SU-DHL-6 (cell line): ENCODE measurements around the gene PTPRK.

Experiments
- H2AFZ ChIP-seq: fragments of 200-600 bp; sonication (generic); 2 replicates; pipeline ENCODE4 v1.6.1; 2014; ENCODE audit warnings: low read depth, mild to moderate bottlenecking, moderate library complexity, mixed read lengths, antibody characterized with exemption, low read length; ENCODE audit not compliant: severe bottlenecking
- H3F3A ChIP-seq: fragments of 200-600 bp; shearing (Covaris generic); 2 replicates; pipeline ENCODE4 v1.6.0; 2016; ENCODE audit warnings: antibody characterized with exemption, mild to moderate bottlenecking; ENCODE audit not compliant: insufficient read depth
- H3K27ac ChIP-seq: fragments of 200-600 bp; sonication (generic); 2 replicates; pipeline ENCODE4 v1.5.1; 2016; ENCODE audit warnings: low read depth, mild to moderate bottlenecking, low read length, moderate library complexity, mixed read lengths
- H3K27me3 ChIP-seq: fragments of 200-600 bp; sonication (generic), shearing (Covaris generic); 2 replicates; pipeline ENCODE4 v1.6.0; 2014; ENCODE audit warnings: mild to moderate bottlenecking, low read length
- H3K36me3 ChIP-seq: fragments of 200-600 bp; sonication (generic); 2 replicates; pipeline ENCODE4 v1.6.1; 2014; ENCODE audit warnings: mild to moderate bottlenecking, low read length, mixed read lengths
- H3K4me2 ChIP-seq: fragments of 300-600, 200-600 bp; shearing (Covaris generic), sonication (generic); 2 replicates; pipeline ENCODE4 v1.6.0; 2014; ENCODE audit warnings: low read length, low read depth, mild to moderate bottlenecking; ENCODE audit not compliant: poor library complexity, severe bottlenecking
- H3K4me3 ChIP-seq: fragments of 200-600 bp; sonication (generic); 2 replicates; pipeline ENCODE4 v1.5.1; 2014; ENCODE audit warnings: antibody characterized with exemption, low read length, mild to moderate bottlenecking, mixed read lengths; ENCODE audit not compliant: insufficient read depth, poor library complexity, severe bottlenecking
- H3K79me2 ChIP-seq: fragments of 200-600 bp; sonication (generic); 2 replicates; pipeline ENCODE4 v1.6.1; 2014; ENCODE audit warnings: mild to moderate bottlenecking, low read length, moderate library complexity; ENCODE audit not compliant: insufficient read depth
- H3K9ac ChIP-seq: fragments of 200-600 bp; sonication (generic); 2 replicates; pipeline ENCODE4 v1.7.0; 2014; ENCODE audit warnings: mild to moderate bottlenecking, low read length
- H3K9me2 ChIP-seq: fragments of 200-600 bp; sonication (generic); replicated peaks from 2 replicates; pipeline ENCODE4 v1.6.1; 2014; ENCODE audit warnings: low read length; ENCODE audit not compliant: insufficient read depth
- H3K9me3 ChIP-seq: fragments of 200-600 bp; sonication (generic); 2 replicates; pipeline ENCODE4 v1.6.1; 2014; ENCODE audit warnings: low read length, mixed read lengths; ENCODE audit not compliant: insufficient read depth
- H4K20me1 ChIP-seq: fragments of 200-600 bp; sonication (generic); 2 replicates; pipeline ENCODE4 v1.6.1; 2014; ENCODE audit warnings: low read depth, mild to moderate bottlenecking, antibody characterized with exemption, low read length, moderate library complexity, mixed read lengths
- EZH2phosphoT487 ChIP-seq: fragments of 200-600 bp; sonication (generic), shearing (Covaris generic); conservative IDR thresholded peaks from 2 replicates; pipeline ENCODE4 v1.6.1; 2018; ENCODE audit warnings: mild to moderate bottlenecking, antibody characterized with exemption, low read length, moderate library complexity, mixed read lengths
- TF ChIP-seq, protein P1 (sequence below): fragments of 200-600 bp; sonication (generic); IDR thresholded peaks from one replicate; pipeline ENCODE4 v1.5.1; 2017; ENCODE audit warnings: antibody characterized with exemption, mild to moderate bottlenecking, low read length, moderate library complexity; ENCODE audit not compliant: insufficient read depth, poor library complexity, severe bottlenecking

The PTPRK gene

DNA sequence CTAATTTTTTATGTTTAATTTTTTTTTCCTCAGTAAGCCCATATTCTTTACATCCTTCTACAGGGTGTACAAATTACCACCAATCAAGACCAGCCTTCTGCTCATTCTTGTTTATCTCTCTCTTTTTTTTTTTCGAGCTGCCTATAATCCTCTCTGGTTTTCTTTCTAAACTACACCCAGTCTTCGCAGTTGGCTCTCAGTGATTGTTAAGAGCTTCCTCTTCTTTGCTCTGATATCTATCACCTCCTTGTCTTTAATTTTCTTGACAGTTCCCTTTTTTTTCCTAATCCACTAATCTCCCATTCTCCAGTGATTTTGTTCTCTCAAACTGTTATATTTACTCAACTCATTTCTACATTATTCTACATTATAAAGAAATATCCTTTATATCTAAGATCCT is 38.5 kb upstream of the PTPRK start:
- no peaks in the 10 kb centered on the region for H3K9me2 ChIP-seq
- no peak overlapping the region for H3K27ac ChIP-seq
- H3K4me2 ChIP-seq, result no peak overlapping the region
- H3K4me3 ChIP-seq, result no peak overlapping the region
- H3K9ac ChIP-seq, result no peak overlapping the region
- no peaks in the 10 kb centered on the region for H3K27me3 ChIP-seq
- no peaks in the 10 kb centered on the region for H3F3A ChIP-seq
- no peaks in the 10 kb centered on the region for H3K9me3 ChIP-seq
- H3K79me2 ChIP-seq, result no peaks in the 10 kb centered on the region
- no peaks in the 10 kb centered on the region for H4K20me1 ChIP-seq
- no peak for TF ChIP-seq EZH2phosphoT487
- TF ChIP-seq, protein P1, sequence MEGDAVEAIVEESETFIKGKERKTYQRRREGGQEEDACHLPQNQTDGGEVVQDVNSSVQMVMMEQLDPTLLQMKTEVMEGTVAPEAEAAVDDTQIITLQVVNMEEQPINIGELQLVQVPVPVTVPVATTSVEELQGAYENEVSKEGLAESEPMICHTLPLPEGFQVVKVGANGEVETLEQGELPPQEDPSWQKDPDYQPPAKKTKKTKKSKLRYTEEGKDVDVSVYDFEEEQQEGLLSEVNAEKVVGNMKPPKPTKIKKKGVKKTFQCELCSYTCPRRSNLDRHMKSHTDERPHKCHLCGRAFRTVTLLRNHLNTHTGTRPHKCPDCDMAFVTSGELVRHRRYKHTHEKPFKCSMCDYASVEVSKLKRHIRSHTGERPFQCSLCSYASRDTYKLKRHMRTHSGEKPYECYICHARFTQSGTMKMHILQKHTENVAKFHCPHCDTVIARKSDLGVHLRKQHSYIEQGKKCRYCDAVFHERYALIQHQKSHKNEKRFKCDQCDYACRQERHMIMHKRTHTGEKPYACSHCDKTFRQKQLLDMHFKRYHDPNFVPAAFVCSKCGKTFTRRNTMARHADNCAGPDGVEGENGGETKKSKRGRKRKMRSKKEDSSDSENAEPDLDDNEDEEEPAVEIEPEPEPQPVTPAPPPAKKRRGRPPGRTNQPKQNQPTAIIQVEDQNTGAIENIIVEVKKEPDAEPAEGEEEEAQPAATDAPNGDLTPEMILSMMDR, result no peak
- no peaks in the 10 kb centered on the region for H3K36me3 ChIP-seq
- no peak overlapping the region for H2AFZ ChIP-seq

DNA sequence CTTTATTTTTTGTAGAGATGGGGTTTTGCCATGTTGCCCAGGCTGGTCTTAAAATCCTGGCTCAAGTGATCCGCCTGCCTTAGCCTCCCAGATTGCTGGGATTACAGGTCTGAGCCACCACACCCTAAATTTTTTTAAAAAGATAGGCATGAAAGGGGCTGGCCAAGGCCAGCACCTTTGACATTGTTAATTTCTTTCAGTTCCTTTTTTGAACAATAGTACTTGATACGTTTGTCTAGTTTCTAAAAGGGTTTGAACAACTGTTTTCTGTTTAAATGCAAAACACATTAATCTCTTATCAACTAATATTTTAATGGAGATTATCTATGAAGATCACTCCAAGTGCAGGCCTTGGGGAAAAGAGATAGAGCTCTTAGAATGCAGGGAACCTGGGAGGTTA is 37.6 kb upstream of the PTPRK start:
- no peaks in the 10 kb centered on the region for H3F3A ChIP-seq
- no peaks in the 10 kb centered on the region for H3K9me3 ChIP-seq
- H3K79me2 ChIP-seq, result no peaks in the 10 kb centered on the region
- no peak overlapping the region for H3K4me2 ChIP-seq
- no peaks in the 10 kb centered on the region for H3K27me3 ChIP-seq
- H3K9ac ChIP-seq, result no peak overlapping the region
- H4K20me1 ChIP-seq, result no peaks in the 10 kb centered on the region
- no peaks in the 10 kb centered on the region for H3K9me2 ChIP-seq
- no peaks in the 10 kb centered on the region for H3K36me3 ChIP-seq
- no peak overlapping the region for H3K27ac ChIP-seq
- no peak overlapping the region for H2AFZ ChIP-seq
- TF ChIP-seq, protein P1, result no peak
- no peak for TF ChIP-seq EZH2phosphoT487
- no peak overlapping the region for H3K4me3 ChIP-seq

DNA sequence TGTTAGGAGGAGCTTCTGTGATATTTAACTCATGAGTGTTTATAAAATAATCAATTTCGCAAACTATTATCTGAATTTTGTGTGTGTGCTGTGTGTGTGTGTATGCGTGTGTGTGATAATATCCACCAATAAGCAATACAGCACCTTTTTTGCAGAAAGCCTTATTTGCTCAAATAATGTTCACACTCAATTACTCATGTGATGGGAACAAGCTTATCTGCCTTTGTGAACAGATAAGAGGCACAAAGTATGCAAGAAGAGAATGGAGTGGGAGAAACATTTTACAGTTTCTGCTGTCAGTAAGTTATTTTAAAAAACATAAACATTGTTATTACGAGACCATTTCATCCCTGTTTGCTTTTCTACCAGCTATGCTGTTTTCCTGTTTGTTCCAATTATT is 36.7 kb upstream of the PTPRK start:
- Histone ChIP-seq H3K9me2 (no peaks in the 10 kb centered on the region), H3K9me3 (no peaks in the 10 kb centered on the region), H3K27me3 (no peaks in the 10 kb centered on the region), H3K79me2 (no peaks in the 10 kb centered on the region), H3K9ac (no peak overlapping the region), H3K27ac (no peak overlapping the region), H3K4me3 (no peak overlapping the region), H4K20me1 (no peaks in the 10 kb centered on the region), H2AFZ (no peak overlapping the region), H3K36me3 (no peaks in the 10 kb centered on the region), H3K4me2 (no peak overlapping the region), H3F3A (no peaks in the 10 kb centered on the region)
- TF ChIP-seq, protein P1, result no peak

DNA sequence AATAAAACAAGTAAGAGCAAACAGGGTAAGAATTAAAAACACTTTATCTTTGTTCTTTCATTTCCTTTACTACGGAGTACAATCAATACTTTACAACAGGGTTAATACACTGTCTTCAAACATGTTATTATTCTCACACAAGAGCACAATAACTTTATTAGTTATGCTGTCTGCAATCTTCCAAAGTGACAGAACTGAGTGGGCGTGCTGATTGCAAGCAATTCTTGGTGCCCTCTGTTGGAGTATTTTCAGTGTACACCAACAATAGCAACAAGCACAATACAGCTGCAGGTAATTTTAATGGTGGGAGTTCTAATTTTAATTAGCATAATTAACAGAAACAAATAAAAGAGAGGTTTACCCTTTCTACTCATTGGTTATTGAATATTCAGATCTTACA is 33.9 kb upstream of the PTPRK start:
- H3K4me2 ChIP-seq, result no peak overlapping the region
- H2AFZ ChIP-seq, result no peak overlapping the region
- no peaks in the 10 kb centered on the region for H3K27me3 ChIP-seq
- no peak overlapping the region for H3K4me3 ChIP-seq
- H3K9me2 ChIP-seq, result no peaks in the 10 kb centered on the region
- no peaks in the 10 kb centered on the region for H4K20me1 ChIP-seq
- H3K9ac ChIP-seq, result no peak overlapping the region
- no peaks in the 10 kb centered on the region for H3K36me3 ChIP-seq
- no peaks in the 10 kb centered on the region for H3K9me3 ChIP-seq
- H3K79me2 ChIP-seq, result no peaks in the 10 kb centered on the region
- H3K27ac ChIP-seq, result no peak overlapping the region
- TF ChIP-seq EZH2phosphoT487, result no peak
- TF ChIP-seq, protein P1, result no peak
- H3F3A ChIP-seq, result no peaks in the 10 kb centered on the region
